ENCODE measurements around the gene PTK7.

PTK7 gene

GRCh38 chr6:43047998-43048397, 28.1 kb upstream of the PTK7 start:
- no peak for DNase-seq (ENCODE audit: low spot score)
- no peak for TF ChIP-seq CTCF (IDR thresholded peaks at IDR 0.05; ENCODE audit: extremely low read depth, missing control alignments)

- TF ChIP-seq CTCF (IDR thresholded peaks at IDR 0.05; ENCODE audit: extremely low read depth, missing control alignments) = no peak
- no peak for DNase-seq (ENCODE audit: low spot score)
Observed at GRCh38 chr6:43050981-43051380, 25.1 kb upstream of the PTK7 start.

- no peak for TF ChIP-seq CTCF (IDR thresholded peaks at IDR 0.05; ENCODE audit: extremely low read depth, missing control alignments)
- no peak for DNase-seq (ENCODE audit: low spot score)
Observed at GRCh38 chr6:43052225-43052841, 23.8 kb upstream of the PTK7 start.

- TF ChIP-seq CTCF (IDR thresholded peaks at IDR 0.05; ENCODE audit: extremely low read depth, missing control alignments) = no peak
- peak; percentile 41 for DNase-seq (ENCODE audit: low spot score)
Observed at GRCh38 chr6:43052842-43053544, 23.1 kb upstream of the PTK7 start.

GRCh38 chr6:43053545-43054205, 22.4 kb upstream of the PTK7 start, which contains the start of gene CUL7:
Gene CUL7, minus strand, starts transcription at chr6:43053851. Its CDS starts 1,063 bp downstream, at chr6:43052788.
- TF ChIP-seq CTCF (IDR thresholded peaks at IDR 0.05; ENCODE audit: extremely low read depth, missing control alignments) = no peak
- DNase-seq (ENCODE audit: low spot score) = peak; percentile 96

GRCh38 chr6:43054206-43054943, 21.7 kb upstream of the PTK7 start:
- no peak for TF ChIP-seq CTCF (IDR thresholded peaks at IDR 0.05; ENCODE audit: extremely low read depth, missing control alignments)
- no peak for DNase-seq (ENCODE audit: low spot score)
